Bone marrow (tissue), 2 donors: Measurements from ENCODE around the gene PGAM2.
"Not testable (repeated sequence)": the region's sequence is repeated elsewhere in the genome, so short reads cannot be mapped to it uniquely, and the experiment has no call there.

Source experiments
- DNase-seq, 2 donors: peaks; one replicate each; lab custom pipeline; 2025; lab: John Stamatoyannopoulos, UW

PGAM2 gene

GRCh38 chr7:44048031-44048795, 17.2 kb downstream of the PGAM2 start:
- no peak for DNase-seq

DNA sequence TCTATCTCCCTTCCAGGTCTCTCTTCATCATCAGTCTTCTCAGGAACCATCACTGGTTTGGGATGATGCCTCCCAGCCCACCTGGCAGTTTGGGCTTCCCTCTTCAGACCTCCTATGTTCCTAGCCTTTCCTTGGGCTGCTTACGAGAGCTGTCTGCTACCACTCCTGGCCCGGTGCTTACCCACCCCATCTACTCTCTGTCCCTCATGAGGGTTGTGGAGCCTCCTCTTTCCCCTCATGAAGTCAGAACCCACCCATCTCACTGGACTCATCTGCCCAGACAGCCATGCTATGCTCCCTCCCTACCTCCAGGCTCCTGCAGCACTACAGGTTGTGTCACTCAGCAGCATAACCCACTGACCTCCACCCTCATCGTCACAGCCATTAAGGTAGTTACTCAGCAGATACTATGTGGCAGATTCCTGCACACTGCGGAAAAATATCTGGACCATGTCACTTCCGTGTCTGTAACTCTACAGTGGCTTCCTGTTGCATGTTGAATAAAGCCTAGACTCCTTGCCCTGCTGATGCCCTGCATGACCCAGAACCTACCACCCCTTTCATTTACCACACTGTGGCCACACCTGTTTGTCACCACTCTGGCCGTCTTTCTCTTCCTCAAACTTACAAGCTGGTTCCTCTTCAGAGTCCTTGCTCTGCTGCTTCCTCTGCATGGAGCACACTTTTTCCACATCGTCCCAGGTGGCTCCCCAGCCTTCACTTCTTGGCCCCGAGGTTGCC, 18.9 kb downstream of the PGAM2 start:
- DNase-seq, result peak in 1 of 2 donors; percentile 23

DNA sequence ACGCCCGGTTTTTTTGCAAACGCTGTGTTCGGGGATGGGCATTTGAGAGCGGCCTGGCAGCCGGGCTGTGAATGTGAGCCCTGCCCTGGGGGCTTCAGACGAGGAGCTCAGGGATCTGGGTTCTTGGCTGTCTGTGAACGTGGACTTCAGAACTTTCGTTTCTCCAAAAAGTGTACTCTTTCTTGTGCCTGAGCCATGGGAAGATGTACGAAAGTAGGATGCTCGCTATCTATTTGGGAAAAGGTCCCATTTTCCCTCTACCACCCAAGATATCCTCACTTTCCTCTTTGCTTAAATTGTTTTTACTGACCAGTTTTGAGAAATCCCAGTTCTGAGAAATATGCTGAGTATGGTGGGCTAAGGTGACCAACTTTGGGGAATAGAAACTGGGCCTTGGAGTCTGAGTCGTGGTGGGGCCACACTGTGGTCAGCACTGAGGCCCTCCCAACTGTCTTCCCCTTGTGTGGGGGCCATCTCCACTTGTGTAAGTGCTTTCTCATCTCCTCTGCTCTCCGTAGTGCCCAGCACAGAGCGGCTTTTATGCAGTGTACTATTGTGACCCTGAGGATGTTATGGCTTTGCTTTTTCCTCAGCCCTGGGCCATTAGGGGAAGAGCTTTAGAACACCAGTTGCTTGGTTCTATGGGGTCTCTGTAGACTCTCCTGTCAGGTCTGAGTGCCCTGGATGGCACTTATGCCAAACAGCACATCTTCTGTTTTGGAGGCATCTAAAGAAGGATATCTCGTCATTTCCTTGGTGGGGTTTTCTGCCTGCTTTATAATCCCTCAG, 19.9 kb downstream of the PGAM2 start:
- no peak for DNase-seq

DNA sequence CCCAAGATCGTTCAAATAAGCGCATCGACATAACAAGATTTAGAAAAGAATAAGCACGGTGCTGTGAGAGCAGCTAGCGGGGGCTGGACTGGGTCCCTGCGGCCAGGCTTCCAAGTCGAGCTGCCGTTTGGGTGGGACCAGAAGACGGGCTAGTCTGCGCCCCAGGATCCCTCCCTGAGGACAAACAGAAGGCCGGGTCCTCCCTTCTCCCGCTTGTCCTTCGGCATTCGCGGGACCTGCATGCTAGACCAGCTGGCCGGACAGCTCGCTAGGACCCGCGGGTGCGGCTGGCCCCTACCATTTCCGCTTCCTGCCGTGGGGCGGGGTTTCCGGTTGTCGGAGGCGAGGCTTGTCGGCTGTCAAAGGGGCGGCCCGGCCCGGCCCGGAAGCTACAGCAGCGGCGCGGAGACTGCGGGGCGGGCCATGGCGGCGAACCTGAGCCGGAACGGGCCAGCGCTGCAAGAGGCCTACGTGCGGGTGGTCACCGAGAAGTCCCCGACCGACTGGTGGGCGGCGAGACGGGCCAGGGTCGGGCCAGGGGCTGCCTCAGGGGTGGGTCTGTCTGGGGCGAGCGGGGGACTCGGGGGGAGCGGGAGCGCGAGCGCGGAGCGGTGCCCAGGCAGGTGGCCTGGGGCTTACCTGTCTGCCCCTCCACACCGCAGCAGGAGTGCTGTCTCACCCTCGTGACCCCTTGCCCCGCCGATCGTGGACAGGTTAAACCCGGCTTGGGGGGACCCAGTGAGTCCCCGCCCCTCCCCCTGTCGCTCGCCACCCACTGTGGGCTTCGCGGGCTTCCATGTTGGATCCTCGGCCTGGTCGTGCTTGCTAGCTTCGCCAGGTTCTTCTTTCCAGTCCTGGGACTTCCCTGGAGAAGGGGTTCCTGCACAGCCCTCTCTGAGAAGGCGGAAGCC, 20.8 kb downstream of the PGAM2 start, which contains the start of gene DBNL:
Gene DBNL (plus strand): TSS at position 388 of the 911 bp plus-strand sequence. CDS start 36 bp downstream, at position 424.
- DNase-seq, result peak; percentile 44 to 85

GRCh38 chr7:44043902-44044301, 21.5 kb downstream of the PGAM2 start:
- DNase-seq, result no peak

DNA sequence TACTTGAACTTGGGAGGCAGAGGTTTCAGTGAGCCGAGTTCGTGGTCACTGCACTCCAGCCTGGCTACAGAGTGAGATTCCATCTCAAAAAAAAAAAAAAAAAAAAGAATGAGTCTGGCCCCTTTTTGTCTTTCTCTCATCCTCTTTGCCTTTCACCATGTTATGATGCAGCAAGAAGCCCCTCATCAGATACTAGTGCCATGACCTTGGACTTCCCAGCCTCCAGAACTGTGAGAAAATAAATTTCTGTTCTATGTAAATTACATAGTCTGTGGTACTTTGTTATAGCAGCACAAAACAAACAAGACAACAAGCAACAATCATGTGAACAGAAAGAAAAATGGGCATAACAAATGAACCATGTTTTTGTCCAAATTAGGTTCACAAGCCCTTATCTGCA, 23.1 kb downstream of the PGAM2 start:
- DNase-seq, result no peak

- peak in 1 of 2 donors; percentile 8 for DNase-seq
Measured at GRCh38 chr7:44040493-44040891, 24.9 kb downstream of the PGAM2 start.

DNA sequence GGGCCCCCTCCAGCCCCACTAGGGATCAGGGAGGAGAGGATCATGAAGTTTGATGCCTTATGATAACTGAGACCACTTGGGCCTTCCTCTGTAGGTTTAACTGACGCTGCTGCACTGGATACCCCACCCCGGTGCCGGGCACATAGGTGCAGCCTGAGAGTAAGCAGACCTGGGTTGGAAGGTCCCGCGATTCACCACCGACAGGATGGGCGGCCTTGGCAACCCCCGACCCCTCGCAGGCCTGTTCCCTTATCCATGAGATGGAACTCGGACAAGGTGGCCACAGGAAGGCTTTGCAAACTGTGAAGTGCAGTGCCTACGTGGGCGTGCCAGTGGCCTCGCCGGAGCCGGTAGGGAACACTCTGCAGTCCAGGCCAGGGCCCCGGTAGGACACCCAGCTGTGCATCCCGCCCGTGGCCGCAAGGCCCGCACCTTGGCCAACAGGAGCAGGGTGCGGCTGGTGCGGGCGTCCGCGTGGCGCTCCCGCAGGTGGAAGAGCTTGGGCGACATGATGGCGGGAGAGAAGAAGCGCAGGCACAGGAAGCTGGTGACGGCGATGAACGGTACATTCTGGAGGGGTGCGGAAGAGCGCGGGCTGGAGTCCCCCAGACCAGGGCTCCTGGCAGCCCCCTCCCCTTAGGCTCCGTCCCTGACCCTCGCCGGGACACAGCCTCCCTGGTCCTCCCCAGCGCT, 25.4 kb downstream of the PGAM2 start:
- not testable (repeated sequence) for DNase-seq

DNA sequence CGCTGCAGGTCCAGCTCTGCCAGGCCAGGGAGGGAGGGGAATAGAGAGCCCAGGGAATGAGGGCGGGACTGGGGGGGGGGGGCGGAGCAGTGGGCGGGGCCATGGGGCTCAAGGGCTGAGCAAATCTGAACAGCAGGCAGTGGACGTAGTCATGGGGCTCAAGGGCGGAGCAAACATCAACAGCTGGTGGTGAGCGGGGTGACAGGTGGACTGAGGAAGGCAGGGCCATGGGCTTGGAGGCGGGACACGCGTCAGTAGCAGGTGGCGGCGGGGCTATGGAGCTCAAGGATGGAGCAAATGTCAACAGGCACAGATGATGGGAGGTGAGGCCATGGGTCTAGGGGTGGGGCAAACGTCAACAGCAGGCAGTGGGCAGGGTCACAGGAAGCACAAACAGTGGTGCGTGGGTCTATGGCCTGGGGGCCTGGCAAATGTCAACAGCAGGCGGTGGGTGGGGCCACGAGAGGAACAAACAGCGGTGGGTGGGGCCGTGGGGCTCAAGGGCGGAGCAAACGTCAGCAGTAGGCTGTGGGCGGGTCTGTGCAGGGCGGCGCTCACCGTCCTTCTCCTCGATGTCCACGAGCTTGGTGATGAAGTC, 26.3 kb downstream of the PGAM2 start:
- DNase-seq, result peak in 1 of 2 donors; percentile 49

- DNase-seq, result not testable (repeated sequence)
Measured at GRCh38 chr7:44038553-44038952, 26.8 kb downstream of the PGAM2 start.

- DNase-seq, result not testable (repeated sequence)
Measured at GRCh38 chr7:44037951-44038350, 27.4 kb downstream of the PGAM2 start.

DNA sequence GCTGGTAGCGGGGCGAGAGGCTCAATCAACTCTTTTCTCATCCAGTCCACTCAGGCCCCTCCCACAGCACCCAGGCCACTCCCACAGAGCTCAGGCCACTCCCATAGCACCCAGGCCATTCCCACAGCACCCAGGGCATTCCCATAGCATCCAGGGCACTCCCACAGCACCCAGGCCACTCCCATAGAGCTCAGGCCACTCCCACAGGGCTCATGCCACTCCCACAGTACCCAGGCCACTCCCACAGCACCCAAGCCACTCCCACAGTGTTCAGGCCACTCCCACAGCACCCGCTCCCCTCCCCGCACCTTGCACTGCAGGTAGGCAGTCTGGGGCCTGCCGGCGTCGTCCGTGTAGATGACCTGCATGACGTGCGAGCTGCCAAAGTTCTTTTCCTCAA, 29.0 kb downstream of the PGAM2 start:
- not testable (repeated sequence) for DNase-seq

DNA sequence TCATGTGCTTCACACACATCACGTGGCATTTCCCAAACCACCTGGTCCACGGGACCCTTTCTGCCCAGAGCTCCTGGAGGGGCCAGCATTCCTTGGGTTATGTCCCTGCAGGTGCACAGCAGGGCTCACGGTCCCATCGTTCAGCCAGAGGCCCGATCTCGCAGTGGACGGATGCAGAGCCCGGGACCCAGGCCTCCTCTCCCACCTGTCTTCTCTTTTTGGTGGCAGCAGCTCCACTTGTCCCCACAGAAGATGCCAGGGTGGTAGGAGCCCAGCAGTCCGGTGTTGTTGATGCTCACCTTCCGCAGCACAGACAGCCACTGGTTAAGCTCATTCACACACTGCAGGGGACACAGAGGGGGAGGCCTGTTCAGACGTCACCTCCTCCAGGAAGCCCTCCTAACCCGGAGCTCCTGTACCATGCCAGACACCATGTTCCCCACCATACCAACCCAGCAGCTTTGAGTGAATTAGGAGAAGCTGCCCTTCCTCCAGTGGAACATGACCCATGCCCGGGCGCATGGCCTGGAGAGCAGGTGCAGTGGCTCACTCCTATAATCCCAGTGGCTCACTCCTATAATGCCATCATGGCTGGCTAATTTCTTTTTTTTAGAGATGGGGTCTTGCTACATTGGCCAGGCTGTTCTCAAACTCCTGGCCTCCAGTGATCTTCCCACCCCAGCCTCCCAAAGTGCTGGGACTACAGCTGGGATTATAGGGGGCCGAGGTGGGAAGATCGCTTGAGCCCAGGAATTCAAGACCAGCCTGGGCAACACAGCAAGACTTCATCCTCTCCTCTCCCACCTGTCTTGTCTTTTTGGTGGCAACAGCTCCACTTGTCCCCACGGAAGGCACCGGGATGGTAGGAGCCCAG, 31.2 kb downstream of the PGAM2 start:
- DNase-seq, result not testable (repeated sequence)

GRCh38 chr7:44032031-44032430, 33.3 kb downstream of the PGAM2 start:
- DNase-seq, result not testable (repeated sequence)

DNA sequence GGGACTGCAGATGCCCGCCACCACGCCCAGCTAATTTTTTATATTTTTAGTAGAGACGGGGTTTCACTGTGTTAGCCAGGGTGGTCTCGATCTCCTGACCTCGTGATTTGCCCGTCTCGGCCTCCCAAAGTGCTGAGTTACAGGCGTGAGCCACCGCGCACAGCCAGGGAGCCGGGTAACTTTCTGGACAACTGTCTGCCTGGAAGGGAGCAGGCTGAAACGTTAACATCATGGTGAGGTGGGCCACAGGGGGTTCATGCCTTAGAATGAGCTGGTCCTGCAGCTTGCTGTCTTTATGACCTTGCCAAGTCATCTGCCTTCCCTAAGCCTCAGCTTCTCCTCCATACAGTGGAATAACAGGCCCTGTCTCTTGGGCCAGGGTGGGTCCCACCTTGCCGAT, 34.0 kb downstream of the PGAM2 start:
- not testable (repeated sequence) for DNase-seq

GRCh38 chr7:44030029-44030428, 35.3 kb downstream of the PGAM2 start:
- not testable (repeated sequence) for DNase-seq

DNA sequence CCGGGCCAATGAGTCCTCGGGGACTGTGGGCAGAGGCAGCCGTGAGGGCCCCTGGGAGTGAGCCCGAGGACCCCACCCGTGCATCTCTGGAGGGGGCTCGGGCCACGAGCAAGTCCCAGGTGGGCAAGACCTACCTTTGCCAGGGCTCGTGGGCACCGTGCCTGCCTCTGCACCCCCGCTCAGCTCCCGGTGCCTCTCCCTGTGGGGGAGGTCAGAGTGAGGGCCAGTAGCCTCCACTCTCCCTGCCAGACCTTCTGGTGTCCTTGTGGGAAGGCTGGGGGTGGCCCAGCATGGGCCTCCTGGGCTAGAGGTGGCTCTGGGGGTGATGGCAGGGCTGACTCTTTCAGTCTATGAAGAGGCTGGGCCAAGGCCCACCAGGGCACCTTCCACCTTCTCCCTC, 35.9 kb downstream of the PGAM2 start:
- DNase-seq, result not testable (repeated sequence)

DNA sequence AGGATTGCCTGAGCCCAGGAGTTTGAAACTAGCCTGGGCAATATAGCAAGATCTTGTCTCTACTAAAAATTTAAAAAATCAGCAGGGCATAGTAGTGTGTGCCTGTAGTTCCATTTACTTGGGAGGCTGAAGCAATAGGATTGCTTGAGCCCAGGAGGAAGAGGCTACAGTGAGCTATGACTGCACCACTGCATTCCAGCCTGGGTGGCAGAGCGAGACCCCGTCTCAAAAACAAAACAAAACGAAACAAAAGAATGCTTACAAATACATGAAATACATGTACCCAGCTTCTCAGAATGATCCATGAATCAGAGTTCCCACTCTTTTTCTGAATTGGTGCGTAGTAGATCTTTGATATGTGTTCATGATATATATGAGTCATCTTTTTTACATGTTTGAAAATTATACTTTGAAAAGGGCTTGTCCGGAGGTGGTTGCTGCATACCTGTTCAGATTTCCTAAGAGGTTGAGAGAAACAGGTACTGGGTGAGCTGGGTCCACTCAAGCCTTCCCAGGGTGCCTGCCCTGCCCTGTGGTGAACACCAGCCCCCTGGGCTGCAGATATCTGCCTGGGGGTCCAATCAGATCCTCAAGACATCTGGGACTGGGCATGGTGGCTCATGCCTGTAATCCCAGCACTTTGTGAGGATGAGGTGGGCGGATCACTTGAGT, 42.4 kb downstream of the PGAM2 start:
- DNase-seq, result not testable (repeated sequence)

GRCh38 chr7:44022069-44022468, 43.3 kb downstream of the PGAM2 start:
- not testable (repeated sequence) for DNase-seq
